ENCODE measurements around the gene HHIPL1. TPM values are rescaled to one million over a fixed set of nuclear protein-coding genes. Genes with fewer than 3 reads are reported as not detected.

Gene HHIPL1
- total RNA-seq, 3 donors from 2014 or later = 1.3 to 4.6 (median 2.3) TPM

GRCh38 chr14:99627510-99628381 is 17.2 kb upstream of the HHIPL1 start:
- no peaks in the 10 kb centered on the region for H3K9me3 ChIP-seq
- no peak overlapping the region for H3K27ac ChIP-seq
- H3K4me1 ChIP-seq = no peaks in the 10 kb centered on the region
- intact Hi-C loops (cut with DNase I; ENCODE audit: low total_unique reads) = loop anchor here (2.0 kb wide), 1 partner anchor 109 kb away; no protein-coding TSS in a partner anchor
- no peak overlapping the region for H3K4me3 ChIP-seq
- no peaks in the 10 kb centered on the region for H3K36me3 ChIP-seq
- peak in 1 of 2 donors; percentile 42 for DNase-seq (ENCODE audit: low spot score in 2 of 2)
- TF ChIP-seq POLR2A (IDR thresholded peaks at IDR 0.05) (no peak), POLR2AphosphoS5 (IDR thresholded peaks at IDR 0.05) (no peak), CTCF (IDR thresholded peaks at IDR 0.05) (no peak)
- no peaks in the 10 kb centered on the region for H3K27me3 ChIP-seq

- Histone ChIP-seq H3K36me3 (no peaks in the 10 kb centered on the region), H3K9me3 (no peaks in the 10 kb centered on the region), H3K4me1 (no peaks in the 10 kb centered on the region), H3K4me3 (no peak overlapping the region), H3K27ac (no peak overlapping the region), H3K27me3 (no peaks in the 10 kb centered on the region)
- peak in 2 of 3 donors; percentile 18 to 30 for TF ChIP-seq POLR2AphosphoS5 (IDR thresholded peaks at IDR 0.05)
- no peak for TF ChIP-seq POLR2A (IDR thresholded peaks at IDR 0.05)
- peak; percentile 88 to 98 (median 95) for TF ChIP-seq CTCF (IDR thresholded peaks at IDR 0.05)
- intact Hi-C loops (cut with DNase I; ENCODE audit: low total_unique reads) = no loop called here
- peak; percentile 75 to 86 for DNase-seq (ENCODE audit: low spot score in 2 of 2)
Observed at GRCh38 chr14:99628887-99629618, 15.9 kb upstream of the HHIPL1 start.

GRCh38 chr14:99630202-99630601 is 14.7 kb upstream of the HHIPL1 start:
- H3K27me3 ChIP-seq = no peaks in the 10 kb centered on the region
- no peak for DNase-seq (ENCODE audit: low spot score in 2 of 2)
- H3K4me1 ChIP-seq = no peaks in the 10 kb centered on the region
- H3K4me3 ChIP-seq = no peak overlapping the region
- no peaks in the 10 kb centered on the region for H3K36me3 ChIP-seq
- intact Hi-C loops (cut with DNase I; ENCODE audit: low total_unique reads) = no loop called here
- H3K9me3 ChIP-seq = no peaks in the 10 kb centered on the region
- H3K27ac ChIP-seq = no peak overlapping the region
- TF ChIP-seq POLR2AphosphoS5 (IDR thresholded peaks at IDR 0.05) (no peak), POLR2A (IDR thresholded peaks at IDR 0.05) (no peak), CTCF (IDR thresholded peaks at IDR 0.05) (no peak)

GRCh38 chr14:99632410-99633035 is 12.4 kb upstream of the HHIPL1 start:
- Histone ChIP-seq H3K9me3 (no peaks in the 10 kb centered on the region), H3K4me3 (no peak overlapping the region), H3K36me3 (no peaks in the 10 kb centered on the region), H3K27me3 (no peaks in the 10 kb centered on the region), H3K4me1 (no peaks in the 10 kb centered on the region), H3K27ac (no peak overlapping the region)
- intact Hi-C loops (cut with DNase I; ENCODE audit: low total_unique reads) = no loop called here
- DNase-seq (ENCODE audit: low spot score in 2 of 2) = no peak
- TF ChIP-seq POLR2A (IDR thresholded peaks at IDR 0.05) = no peak
- no peak for TF ChIP-seq CTCF (IDR thresholded peaks at IDR 0.05)
- no peak for TF ChIP-seq POLR2AphosphoS5 (IDR thresholded peaks at IDR 0.05)

All from breast epithelium (tissue), 4 donors.